Measurements from ENCODE around the gene ALG11. TPM values are rescaled to one million over a fixed set of nuclear protein-coding genes. Genes with fewer than 3 reads are reported as not detected.
"Not testable (repeated sequence)": the region's sequence is repeated elsewhere in the genome, so short reads cannot be mapped to it uniquely, and the experiment has no call there.

Gene ALG11
- total and polyA plus RNA-seq, 2 experiments from 2014 or later = 36.9 to 40.1 TPM

DNA sequence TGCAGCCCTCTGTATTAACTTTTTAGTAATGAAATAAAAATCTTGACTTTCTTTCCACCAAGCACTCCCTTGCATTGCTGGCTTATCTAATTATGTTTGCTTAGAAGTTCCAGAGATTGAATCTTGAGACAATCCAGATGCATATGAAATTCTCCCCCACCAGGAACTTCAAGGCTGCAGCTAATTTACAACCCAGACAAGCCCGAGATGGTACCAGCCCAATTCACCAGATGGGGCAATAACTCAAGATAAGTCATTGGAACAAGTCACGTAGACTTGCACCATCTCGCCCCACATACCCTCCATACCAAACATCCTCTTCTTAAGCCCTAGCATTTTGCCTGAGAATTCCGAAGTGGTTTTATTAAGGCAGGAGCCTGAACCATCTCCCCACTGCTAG is 41.3 kb downstream of the ALG11 start:
- H3K4me1 Mint-ChIP-seq = peaks cover 19% of the 10 kb centered on the region
- no peak overlapping the region for H3K4me2 ChIP-seq
- TF ChIP-seq CTCF (conservative IDR thresholded peaks at IDR 0.05; ENCODE audit: low read depth in 2 of 2) = 0 out of 4 replicates have a peak, but pooled peaks of 1 of the 2 experiments have one; percentile 10
- no peak for TF ChIP-seq POLR2AphosphoS5 (IDR thresholded peaks at IDR 0.05; ENCODE audit: low read depth)
- H3K79me2 ChIP-seq (replicated peaks; ENCODE audit: insufficient read depth) = no peaks in the 10 kb centered on the region
- no peaks in the 10 kb centered on the region for H3F3A ChIP-seq (replicated peaks; ENCODE audit: low read depth)
- ATAC-seq (no peak), DNase-seq (ENCODE audit: low spot score) (peak; percentile 13)
- no peaks in the 10 kb centered on the region for H4K20me1 ChIP-seq (replicated peaks; ENCODE audit: insufficient read depth)
- H3K36me3 ChIP-seq (ENCODE audit: insufficient read depth) = no peaks in the 10 kb centered on the region
- H3K27me3 ChIP-seq (ENCODE audit: insufficient read depth) = no peaks in the 10 kb centered on the region
- H3K36me3 Mint-ChIP-seq (ENCODE audit: low read depth) = no peaks in the 10 kb centered on the region
- no peaks in the 10 kb centered on the region for H3K27me3 Mint-ChIP-seq (ENCODE audit: insufficient read depth, low read depth, poor library complexity)
- no peak overlapping the region for H3K27ac ChIP-seq (ENCODE audit: low read depth)
- H3K27ac Mint-ChIP-seq = no peak overlapping the region
- H3K4me3 Mint-ChIP-seq = no peak overlapping the region
- H3K9me2 ChIP-seq (ENCODE audit: insufficient read depth) = peaks cover 5% of the 10 kb centered on the region; the same call in 1 of the 2 replicates
- no peak overlapping the region for H2AFZ ChIP-seq
- H3K4me1 ChIP-seq (ENCODE audit: insufficient read depth) = peaks cover 14% of the 10 kb centered on the region; the same call in 1 of the 2 replicates
- no peak overlapping the region for H3K4me3 ChIP-seq
- H3K9me3 Mint-ChIP-seq = no peaks in the 10 kb centered on the region

- peaks cover 30% of the 10 kb centered on the region for H3K36me3 Mint-ChIP-seq (ENCODE audit: low read depth)
- not testable (repeated sequence) for H3K27me3 ChIP-seq (ENCODE audit: insufficient read depth); ATAC-seq; H3F3A ChIP-seq (replicated peaks; ENCODE audit: low read depth); H3K79me2 ChIP-seq (replicated peaks; ENCODE audit: insufficient read depth); H3K36me3 ChIP-seq (ENCODE audit: insufficient read depth); DNase-seq (ENCODE audit: low spot score); H3K4me2 ChIP-seq; H3K9me2 ChIP-seq (ENCODE audit: insufficient read depth); H3K27me3 Mint-ChIP-seq (ENCODE audit: insufficient read depth, low read depth, poor library complexity); H3K4me1 Mint-ChIP-seq; H3K4me3 Mint-ChIP-seq; H3K4me1 ChIP-seq (ENCODE audit: insufficient read depth); H2AFZ ChIP-seq; H4K20me1 ChIP-seq (replicated peaks; ENCODE audit: insufficient read depth); H3K4me3 ChIP-seq; H3K27ac Mint-ChIP-seq; H3K27ac ChIP-seq (ENCODE audit: low read depth)
- H3K9me3 Mint-ChIP-seq = peaks cover 47% of the 10 kb centered on the region
These were observed 48.9 kb downstream of the ALG11 start for GRCh38 chr13:52061064-52061463.

DNA sequence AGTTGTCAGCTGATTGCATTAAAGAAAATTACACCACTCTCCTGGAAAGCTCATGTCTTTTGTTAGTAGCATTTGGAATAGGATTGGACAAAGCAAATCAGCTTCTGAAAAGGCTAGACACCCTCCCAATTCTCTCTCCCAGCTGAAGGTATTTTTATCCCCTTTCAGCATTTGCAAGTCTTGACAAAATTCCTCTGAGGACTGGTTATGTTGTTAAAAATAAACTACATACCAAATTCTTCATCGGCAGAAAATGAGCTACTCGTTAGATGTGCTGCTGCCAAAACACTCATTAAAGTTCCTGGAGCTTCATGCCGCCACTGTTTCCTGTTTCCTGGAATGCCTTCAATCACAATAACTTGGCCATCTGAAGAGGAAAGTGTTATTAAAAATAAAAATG is 49.4 kb downstream of the ALG11 start:
- DNase-seq (ENCODE audit: low spot score) (no peak), ATAC-seq (no peak)
- Histone ChIP-seq H3K9me2 (ENCODE audit: insufficient read depth) (no peaks in the 10 kb centered on the region), H2AFZ (no peak overlapping the region), H3K27me3 (ENCODE audit: insufficient read depth) (no peaks in the 10 kb centered on the region), H3K4me1 (ENCODE audit: insufficient read depth) (no peaks in the 10 kb centered on the region), H3K36me3 (ENCODE audit: insufficient read depth) (no peaks in the 10 kb centered on the region), H3K79me2 (replicated peaks; ENCODE audit: insufficient read depth) (no peaks in the 10 kb centered on the region), H3K4me3 (no peak overlapping the region), H3F3A (replicated peaks; ENCODE audit: low read depth) (no peaks in the 10 kb centered on the region), H3K4me2 (no peak overlapping the region), H3K27ac (ENCODE audit: low read depth) (no peak overlapping the region), H4K20me1 (replicated peaks; ENCODE audit: insufficient read depth) (no peaks in the 10 kb centered on the region)
- Mint-ChIP-seq H3K4me1 (no peaks in the 10 kb centered on the region), H3K27ac (no peak overlapping the region), H3K9me3 (peaks cover 51% of the 10 kb centered on the region), H3K36me3 (ENCODE audit: low read depth) (peaks cover 30% of the 10 kb centered on the region), H3K27me3 (ENCODE audit: insufficient read depth, low read depth, poor library complexity) (no peaks in the 10 kb centered on the region), H3K4me3 (no peak overlapping the region)
- TF ChIP-seq CREB1 (CRISPR knock-in tag; IDR thresholded peaks at IDR 0.05; ENCODE audit: low read depth) = no peak
- TF ChIP-seq ETS1 (IDR thresholded peaks at IDR 0.05) = no peak
- no peak for TF ChIP-seq ZNF462 (CRISPR knock-in tag; IDR thresholded peaks at IDR 0.05)
- TF ChIP-seq STAT1 (IDR thresholded peaks at IDR 0.05; ENCODE audit: unreplicated experiment) = no peak
- no peak for TF ChIP-seq NANOG (IDR thresholded peaks at IDR 0.05; ENCODE audit: borderline replicate concordance)
- TF ChIP-seq EZH2phosphoT487 (IDR thresholded peaks at IDR 0.05; ENCODE audit: unreplicated experiment) = no peak
- TF ChIP-seq EZH2 (IDR thresholded peaks at IDR 0.05; ENCODE audit: low read depth, unreplicated experiment) = no peak
